Progenitor cell of endocrine pancreas (in vitro differentiated cells): ENCODE measurements around the gene TACC2. TPM values are rescaled to one million over a fixed set of nuclear protein-coding genes. Genes with fewer than 3 reads are reported as not detected.

ENCODE experiments used
- DNase-seq: peaks from one replicate; pipeline ENCODE4 v3.0.0; 2021; ENCODE audit warnings: low spot score; ENCODE audit not compliant: unreplicated experiment
- H3K27ac Mint-ChIP-seq: 2 replicates; pipeline ENCODE4 v1.8.0; 2021; ENCODE audit warnings: mild to moderate bottlenecking, moderate library complexity, mixed read lengths
- H3K27me3 Mint-ChIP-seq: 2 replicates; pipeline ENCODE4 v1.8.0; 2021; ENCODE audit warnings: mixed read lengths
- H3K36me3 Mint-ChIP-seq: 2 replicates; pipeline ENCODE4 v1.8.0; 2022; ENCODE audit warnings: mixed read lengths; ENCODE audit not compliant: insufficient read depth
- H3K4me1 Mint-ChIP-seq: 2 replicates; pipeline ENCODE4 v1.8.0; 2021; ENCODE audit warnings: low read depth, mixed read lengths
- H3K4me3 Mint-ChIP-seq: 2 replicates; pipeline ENCODE4 v1.8.0; 2021; ENCODE audit warnings: low read depth, mild to moderate bottlenecking, moderate library complexity, mixed read lengths
- H3K9me3 Mint-ChIP-seq: 2 replicates; pipeline ENCODE4 v1.8.0; 2021; ENCODE audit warnings: low read depth, mixed read lengths
- total RNA-seq: library from RNA; stranded (reverse); gene quantifications from 2 replicates; pipeline ENCODE4 v1.2.1, GENCODE V29; 2021
- TF ChIP-seq, protein P1 (sequence below): fragments of 200-600 bp; sonication (generic); IDR thresholded peaks from one replicate; pipeline ENCODE4 v1.5.0; 2021; ENCODE audit warnings: antibody characterized with exemption, mild to moderate bottlenecking; ENCODE audit not compliant: unreplicated experiment

Gene TACC2
- total RNA-seq, 1 donor from 2014 or later: 60.4 TPM

DNA sequence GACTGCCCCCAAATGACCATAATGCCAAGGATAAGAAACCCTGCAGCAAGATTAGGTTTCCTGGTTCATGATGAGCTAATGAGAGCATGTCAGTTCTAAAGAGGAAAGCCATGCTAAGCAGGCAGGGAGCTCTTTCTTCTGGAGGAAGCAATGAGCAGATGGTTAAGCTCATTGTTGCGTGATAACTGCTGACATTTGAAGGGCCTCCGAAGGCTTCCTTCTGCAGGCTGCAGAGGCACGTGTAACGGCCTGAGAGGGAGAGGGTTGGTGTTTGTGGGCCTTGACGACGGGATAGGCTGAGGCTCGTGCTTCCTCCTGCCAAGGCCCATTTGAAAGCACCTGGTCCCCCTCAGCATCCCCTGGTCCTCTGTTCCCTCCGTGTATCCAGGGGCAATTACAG is 218.6 kb downstream of the TACC2 start:
- H3K36me3 Mint-ChIP-seq: peaks cover 12% of the 10 kb centered on the region
- no peaks in the 10 kb centered on the region for H3K9me3 Mint-ChIP-seq
- peak overlapping the region; percentile 35 for H3K27ac Mint-ChIP-seq
- TF ChIP-seq, protein P1, sequence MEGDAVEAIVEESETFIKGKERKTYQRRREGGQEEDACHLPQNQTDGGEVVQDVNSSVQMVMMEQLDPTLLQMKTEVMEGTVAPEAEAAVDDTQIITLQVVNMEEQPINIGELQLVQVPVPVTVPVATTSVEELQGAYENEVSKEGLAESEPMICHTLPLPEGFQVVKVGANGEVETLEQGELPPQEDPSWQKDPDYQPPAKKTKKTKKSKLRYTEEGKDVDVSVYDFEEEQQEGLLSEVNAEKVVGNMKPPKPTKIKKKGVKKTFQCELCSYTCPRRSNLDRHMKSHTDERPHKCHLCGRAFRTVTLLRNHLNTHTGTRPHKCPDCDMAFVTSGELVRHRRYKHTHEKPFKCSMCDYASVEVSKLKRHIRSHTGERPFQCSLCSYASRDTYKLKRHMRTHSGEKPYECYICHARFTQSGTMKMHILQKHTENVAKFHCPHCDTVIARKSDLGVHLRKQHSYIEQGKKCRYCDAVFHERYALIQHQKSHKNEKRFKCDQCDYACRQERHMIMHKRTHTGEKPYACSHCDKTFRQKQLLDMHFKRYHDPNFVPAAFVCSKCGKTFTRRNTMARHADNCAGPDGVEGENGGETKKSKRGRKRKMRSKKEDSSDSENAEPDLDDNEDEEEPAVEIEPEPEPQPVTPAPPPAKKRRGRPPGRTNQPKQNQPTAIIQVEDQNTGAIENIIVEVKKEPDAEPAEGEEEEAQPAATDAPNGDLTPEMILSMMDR: no peak
- H3K27me3 Mint-ChIP-seq: no peaks in the 10 kb centered on the region
- H3K4me1 Mint-ChIP-seq: no peaks in the 10 kb centered on the region
- H3K4me3 Mint-ChIP-seq: no peak overlapping the region
- no peak for DNase-seq

DNA sequence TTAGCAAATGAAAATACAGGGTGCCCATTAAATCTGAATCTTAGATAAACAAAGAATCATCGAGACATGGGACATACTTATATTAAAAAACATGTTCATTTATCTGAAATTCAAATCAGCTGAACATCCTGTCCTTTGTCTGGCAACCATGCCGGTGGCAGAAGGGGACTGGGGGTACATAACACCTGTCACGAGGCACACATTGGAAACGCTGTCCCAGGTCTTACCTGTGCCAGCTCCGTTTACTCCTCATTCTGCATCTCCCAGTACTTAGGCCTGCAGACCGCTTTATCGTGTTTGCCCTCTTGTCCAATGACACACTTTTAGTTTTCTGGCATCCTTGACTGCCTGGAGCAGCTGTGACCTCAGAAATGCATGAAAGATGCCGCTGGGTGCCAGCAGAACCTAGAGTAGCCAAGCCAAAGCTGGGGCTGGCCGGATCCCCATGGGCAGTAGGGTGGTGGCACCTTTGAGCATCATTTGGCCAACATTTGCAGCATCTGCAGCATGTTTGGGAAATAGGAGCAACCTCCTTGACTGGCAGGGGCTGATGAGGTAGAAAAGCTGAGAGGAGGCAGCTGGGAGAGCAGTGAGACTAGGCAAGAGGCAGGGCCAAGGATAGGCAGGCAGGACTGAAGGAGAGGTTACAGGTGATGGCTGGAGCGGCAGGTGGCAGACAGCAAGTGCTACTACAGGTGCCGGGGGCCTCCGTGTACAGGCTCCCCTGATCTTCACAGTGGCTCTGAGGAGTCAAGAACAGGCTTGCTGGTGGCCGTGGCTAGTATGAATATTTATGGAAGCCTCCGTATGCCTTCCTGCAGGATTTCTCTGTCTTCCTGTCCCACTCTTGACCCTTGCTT is 219.8 kb downstream of the TACC2 start:
- H3K27ac Mint-ChIP-seq: peak overlapping the region; percentile 35

DNA sequence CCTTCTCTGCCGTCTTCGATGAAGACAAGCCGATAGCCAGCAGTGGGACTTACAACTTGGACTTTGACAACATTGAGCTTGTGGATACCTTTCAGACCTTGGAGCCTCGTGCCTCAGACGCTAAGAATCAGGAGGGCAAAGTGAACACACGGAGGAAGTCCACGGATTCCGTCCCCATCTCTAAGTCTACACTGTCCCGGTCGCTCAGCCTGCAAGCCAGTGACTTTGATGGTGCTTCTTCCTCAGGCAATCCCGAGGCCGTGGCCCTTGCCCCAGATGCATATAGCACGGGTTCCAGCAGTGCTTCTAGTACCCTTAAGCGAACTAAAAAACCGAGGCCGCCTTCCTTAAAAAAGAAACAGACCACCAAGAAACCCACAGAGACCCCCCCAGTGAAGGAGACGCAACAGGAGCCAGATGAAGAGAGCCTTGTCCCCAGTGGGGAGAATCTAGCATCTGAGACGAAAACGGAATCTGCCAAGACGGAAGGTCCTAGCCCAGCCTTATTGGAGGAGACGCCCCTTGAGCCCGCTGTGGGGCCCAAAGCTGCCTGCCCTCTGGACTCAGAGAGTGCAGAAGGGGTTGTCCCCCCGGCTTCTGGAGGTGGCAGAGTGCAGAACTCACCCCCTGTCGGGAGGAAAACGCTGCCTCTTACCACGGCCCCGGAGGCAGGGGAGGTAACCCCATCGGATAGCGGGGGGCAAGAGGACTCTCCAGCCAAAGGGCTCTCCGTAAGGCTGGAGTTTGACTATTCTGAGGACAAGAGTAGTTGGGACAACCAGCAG is 221.7 kb downstream of the TACC2 start:
- TF ChIP-seq, protein P1: no peak
- peaks cover 12% of the 10 kb centered on the region for H3K36me3 Mint-ChIP-seq
- no peaks in the 10 kb centered on the region for H3K9me3 Mint-ChIP-seq
- H3K27me3 Mint-ChIP-seq: no peaks in the 10 kb centered on the region
- peak overlapping the region; percentile 44 for H3K27ac Mint-ChIP-seq
- no peak for DNase-seq
- H3K4me3 Mint-ChIP-seq: no peak overlapping the region
- no peaks in the 10 kb centered on the region for H3K4me1 Mint-ChIP-seq

More for the DNA sequence above, 219.8 kb downstream of the TACC2 start:
- Mint-ChIP-seq H3K4me3 (no peak overlapping the region), H3K4me1 (no peaks in the 10 kb centered on the region), H3K27me3 (no peaks in the 10 kb centered on the region), H3K36me3 (peaks cover 12% of the 10 kb centered on the region), H3K9me3 (no peaks in the 10 kb centered on the region)
- no peak for DNase-seq
- TF ChIP-seq, protein P1: no peak

DNA sequence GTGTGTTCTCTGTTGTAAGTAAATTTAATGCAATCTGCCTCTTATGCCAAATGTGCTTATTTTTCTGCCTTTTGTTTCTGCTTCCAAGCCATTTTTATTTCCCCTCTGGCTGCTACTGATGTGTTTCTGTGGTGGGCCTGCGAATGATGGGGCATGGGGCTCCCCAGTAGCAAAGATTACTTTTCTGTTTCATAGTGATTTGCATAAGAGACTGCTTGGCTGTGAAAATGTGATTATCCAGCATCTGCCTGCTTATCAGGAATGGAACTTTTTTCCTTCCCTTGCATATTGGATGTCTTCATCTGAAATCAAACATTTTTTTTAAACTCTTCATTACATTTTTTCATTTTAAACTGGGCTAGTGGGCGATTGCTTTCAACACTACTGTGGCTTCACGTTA is 224.4 kb downstream of the TACC2 start:
- Mint-ChIP-seq H3K4me3 (no peak overlapping the region), H3K36me3 (peaks cover 15% of the 10 kb centered on the region), H3K27me3 (no peaks in the 10 kb centered on the region), H3K27ac (no peak overlapping the region), H3K4me1 (no peaks in the 10 kb centered on the region), H3K9me3 (no peaks in the 10 kb centered on the region)
- TF ChIP-seq, protein P1: no peak
- no peak for DNase-seq

DNA sequence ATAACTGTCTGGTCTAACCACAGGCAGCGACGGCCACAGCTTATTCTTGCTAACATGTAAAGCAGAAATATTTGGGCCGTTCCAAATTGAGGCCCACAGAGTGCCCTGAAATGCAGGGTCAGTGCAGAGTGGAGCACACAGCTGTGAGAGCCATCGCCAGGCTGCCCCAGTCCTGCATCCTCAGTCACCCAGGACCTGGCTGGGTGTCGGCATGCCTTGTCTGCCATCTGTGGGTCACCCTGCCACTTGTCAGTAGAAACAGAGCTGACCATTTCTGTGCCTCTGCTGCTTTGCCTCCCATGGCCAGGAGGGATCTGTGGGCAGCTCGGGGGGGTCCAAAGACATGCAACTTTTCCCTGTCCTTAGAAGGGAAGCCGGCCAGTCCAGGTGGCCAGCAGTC is 224.8 kb downstream of the TACC2 start:
- Mint-ChIP-seq H3K4me1 (no peaks in the 10 kb centered on the region), H3K27me3 (no peaks in the 10 kb centered on the region), H3K36me3 (peaks cover 18% of the 10 kb centered on the region), H3K27ac (no peak overlapping the region), H3K9me3 (no peaks in the 10 kb centered on the region), H3K4me3 (no peak overlapping the region)
- TF ChIP-seq, protein P1: no peak
- DNase-seq: no peak
